D721Med (cell line): ENCODE data around the gene AHCYL1.
"Not testable (repeated sequence)": the region's sequence is repeated elsewhere in the genome, so short reads cannot be mapped to it uniquely, and the experiment has no call there.

Experiments
- DNase-seq: peaks from one replicate; pipeline ENCODE4 v3.0.0; 2011; ENCODE audit warnings: low spot score; ENCODE audit not compliant: insufficient read length
- FAIRE-seq: peaks from 2 replicates; lab custom pipeline; 2011; peaks lifted over from hg19 to GRCh38; lab: Jason Lieb, UNC
- TF ChIP-seq, protein P1 (sequence below): IDR thresholded peaks from 2 replicates; pipeline ENCODE4 v1.5.1; 2012; ENCODE audit warnings: mild to moderate bottlenecking, control low read depth; ENCODE audit not compliant: insufficient read depth; ENCODE audit errors: missing control alignments

The AHCYL1 gene

DNA sequence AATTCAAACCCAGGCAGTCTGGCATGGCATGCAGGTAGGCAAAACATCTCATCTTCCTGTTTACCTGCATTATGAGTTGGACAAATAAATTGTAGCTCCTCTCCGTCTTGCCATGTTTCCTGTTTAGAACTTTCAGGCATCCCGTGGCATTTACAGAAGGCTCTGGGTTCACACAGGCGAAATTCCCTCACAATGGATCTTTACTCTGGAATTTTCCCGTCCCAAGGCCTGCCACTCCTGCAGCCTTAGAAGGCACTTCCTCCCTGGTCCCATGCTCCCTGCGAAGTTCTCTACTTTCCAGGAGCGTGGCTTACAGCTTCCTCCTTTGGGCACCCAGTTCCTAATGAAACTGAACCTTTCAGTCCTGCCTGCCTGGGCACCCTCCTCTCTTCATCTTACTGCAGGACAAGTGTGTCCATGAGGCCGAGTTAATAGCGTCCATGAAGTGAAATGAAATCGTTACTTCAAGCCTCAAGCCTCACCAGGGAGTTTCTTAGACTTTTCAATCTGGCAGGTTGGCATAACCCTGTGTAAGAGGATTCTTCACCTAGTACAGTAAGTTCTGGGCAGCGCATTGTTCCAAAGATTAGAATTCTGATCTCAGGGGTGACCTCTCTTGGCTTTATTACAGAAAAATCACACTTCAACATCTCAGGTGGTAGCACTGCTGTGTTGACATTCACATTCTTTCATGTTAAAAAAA, 36.8 kb upstream of the AHCYL1 start:
- FAIRE-seq (no peak), DNase-seq (no peak)
- TF ChIP-seq, protein P1, sequence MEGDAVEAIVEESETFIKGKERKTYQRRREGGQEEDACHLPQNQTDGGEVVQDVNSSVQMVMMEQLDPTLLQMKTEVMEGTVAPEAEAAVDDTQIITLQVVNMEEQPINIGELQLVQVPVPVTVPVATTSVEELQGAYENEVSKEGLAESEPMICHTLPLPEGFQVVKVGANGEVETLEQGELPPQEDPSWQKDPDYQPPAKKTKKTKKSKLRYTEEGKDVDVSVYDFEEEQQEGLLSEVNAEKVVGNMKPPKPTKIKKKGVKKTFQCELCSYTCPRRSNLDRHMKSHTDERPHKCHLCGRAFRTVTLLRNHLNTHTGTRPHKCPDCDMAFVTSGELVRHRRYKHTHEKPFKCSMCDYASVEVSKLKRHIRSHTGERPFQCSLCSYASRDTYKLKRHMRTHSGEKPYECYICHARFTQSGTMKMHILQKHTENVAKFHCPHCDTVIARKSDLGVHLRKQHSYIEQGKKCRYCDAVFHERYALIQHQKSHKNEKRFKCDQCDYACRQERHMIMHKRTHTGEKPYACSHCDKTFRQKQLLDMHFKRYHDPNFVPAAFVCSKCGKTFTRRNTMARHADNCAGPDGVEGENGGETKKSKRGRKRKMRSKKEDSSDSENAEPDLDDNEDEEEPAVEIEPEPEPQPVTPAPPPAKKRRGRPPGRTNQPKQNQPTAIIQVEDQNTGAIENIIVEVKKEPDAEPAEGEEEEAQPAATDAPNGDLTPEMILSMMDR = no peak

DNA sequence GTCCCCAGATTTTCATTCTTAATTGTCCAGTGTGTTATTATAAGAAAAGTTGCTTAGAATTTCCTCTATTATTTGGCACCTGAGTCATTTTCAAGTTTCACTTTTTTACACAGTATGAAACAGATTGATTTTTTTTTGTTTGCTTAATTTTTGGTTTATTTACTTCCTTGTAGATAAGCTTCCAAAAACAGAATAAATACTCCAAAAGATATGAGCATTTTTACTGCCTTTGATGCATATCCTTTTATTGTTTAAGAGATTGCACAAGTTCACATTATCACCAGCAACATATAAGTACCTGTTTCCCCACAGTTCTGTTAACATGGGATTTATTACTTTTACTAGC, 36.3 kb upstream of the AHCYL1 start:
- TF ChIP-seq, protein P1 = no peak
- FAIRE-seq = no peak
- DNase-seq = no peak

DNA sequence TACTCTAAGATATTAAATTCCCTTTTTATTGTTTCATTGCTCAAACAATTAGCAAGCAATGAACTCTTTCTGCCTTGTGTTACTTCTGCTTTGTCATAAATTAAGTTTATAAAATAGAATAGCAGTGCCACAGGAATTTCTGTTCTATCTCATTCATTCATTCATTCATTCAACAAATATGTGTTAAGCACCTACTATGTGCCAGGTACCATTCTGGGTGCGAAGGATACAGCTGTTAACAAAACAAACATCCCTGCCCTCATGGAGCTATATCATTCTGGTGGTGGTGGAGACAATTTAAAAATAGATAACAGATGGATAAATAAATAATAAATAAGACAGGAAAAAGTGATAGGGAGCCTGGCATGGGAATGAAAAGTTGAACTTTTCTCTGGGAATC, 34.5 kb upstream of the AHCYL1 start:
- FAIRE-seq = no peak
- TF ChIP-seq, protein P1 = no peak
- no peak for DNase-seq

DNA sequence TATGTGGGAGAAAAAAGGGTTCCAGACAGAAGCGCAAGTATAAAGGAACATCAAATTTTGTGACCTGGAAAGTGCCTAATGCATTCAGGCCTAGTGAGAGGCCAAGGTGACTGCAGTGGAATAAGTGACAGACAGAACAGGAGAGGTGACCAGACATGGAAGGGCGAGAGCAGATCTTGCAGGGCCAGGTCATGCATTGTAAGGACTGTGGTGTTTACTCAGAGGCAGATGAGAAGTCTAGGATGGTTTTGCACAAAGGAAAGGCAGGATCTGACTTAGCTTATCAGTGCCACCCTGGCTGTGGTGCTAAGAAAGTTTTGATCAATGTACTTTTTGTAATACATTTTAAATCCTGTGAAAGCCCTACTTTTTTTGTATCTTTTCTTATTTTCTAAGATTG, 34.1 kb upstream of the AHCYL1 start:
- TF ChIP-seq, protein P1 = no peak
- FAIRE-seq = no peak
- DNase-seq = no peak

DNA sequence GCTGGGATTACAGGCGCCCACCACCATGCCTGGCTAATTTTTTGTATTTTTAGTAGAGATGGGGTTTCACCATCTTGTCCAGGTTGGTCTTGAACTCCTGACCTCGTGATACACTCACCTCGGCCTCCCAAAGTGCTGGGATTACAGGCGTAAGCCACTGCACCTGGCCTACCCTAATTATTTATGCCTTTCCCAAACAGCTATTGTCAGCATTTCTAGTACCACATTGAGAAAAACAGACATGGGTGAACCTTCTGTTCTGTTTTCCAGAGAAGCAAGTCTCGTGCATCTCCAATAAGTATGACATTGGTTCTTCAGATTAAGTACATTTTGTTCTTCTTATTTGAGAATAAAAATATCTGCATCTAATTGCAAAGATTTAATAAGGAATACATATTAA, 33.1 kb upstream of the AHCYL1 start:
- FAIRE-seq, DNase-seq: not testable (repeated sequence)

DNA sequence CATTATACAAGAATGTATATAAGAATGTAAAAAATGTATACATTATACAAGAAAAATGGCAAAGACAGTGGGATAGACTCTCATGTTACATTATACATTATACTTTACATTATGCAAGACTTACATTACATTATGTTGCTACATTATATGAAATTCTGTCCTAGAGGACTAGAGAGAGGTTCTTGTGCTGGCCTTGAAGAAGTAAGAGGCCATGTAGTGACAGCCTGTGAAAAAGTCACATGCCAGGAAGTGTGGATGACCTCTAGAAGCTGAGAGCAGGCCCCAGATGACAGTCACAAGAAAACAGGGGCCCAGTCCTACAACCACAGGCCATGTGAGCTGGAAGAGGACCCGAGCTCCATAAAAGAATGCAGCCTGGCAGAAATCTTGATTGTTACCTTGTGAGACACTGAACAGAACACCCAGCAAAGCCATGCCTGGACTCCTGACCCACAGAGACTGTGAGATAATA, 30.5 kb upstream of the AHCYL1 start:
- no peak for DNase-seq
- TF ChIP-seq, protein P1 = no peak
- FAIRE-seq = no peak

DNA sequence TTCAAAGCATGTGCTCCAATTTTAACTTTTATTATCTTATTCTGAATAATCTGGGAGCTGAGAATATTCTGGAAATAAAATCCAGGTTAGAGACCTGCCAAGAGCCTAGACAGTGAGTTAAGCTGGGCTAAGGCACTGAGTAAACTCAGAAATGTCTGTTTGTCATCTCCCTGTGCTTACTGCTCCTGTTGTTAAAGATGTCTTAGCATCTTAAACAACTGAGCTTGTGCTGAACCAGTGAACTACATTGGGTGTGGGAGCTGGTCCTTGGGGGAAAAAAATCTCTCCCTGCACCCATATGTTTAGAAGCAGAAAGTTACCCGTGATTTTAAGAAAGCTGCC, 25.0 kb upstream of the AHCYL1 start:
- no peak for FAIRE-seq
- TF ChIP-seq, protein P1 = no peak
- no peak for DNase-seq
